Cardiac fibroblast (primary cell): ENCODE measurements around the gene SGPP1.

Experiments used
- DNase-seq, 2 donors: peaks; one replicate each; pipeline versions ENCODE4 v3.0.0 to v3.0.0-alpha.2; 2010; ENCODE audit warnings: low read depth in 2 of 2
- H3K4me3 ChIP-seq, 2 donors: replicated peaks in 1 of 2; 1 replicate in 1 of 2; 2 replicates in 1 of 2; pipeline ENCODE4 v1.5.1; 2011; ENCODE audit warnings: low read depth in 2 of 2, low read length in 2 of 2, mild to moderate bottlenecking in 2 of 2, moderate library complexity in 1 of 2
- TF ChIP-seq, protein P1 (sequence below): IDR thresholded peaks from one replicate; pipeline ENCODE4 v1.5.1; 2011; ENCODE audit warnings: low read depth, mild to moderate bottlenecking, low read length, inconsistent platforms

Gene SGPP1

DNA sequence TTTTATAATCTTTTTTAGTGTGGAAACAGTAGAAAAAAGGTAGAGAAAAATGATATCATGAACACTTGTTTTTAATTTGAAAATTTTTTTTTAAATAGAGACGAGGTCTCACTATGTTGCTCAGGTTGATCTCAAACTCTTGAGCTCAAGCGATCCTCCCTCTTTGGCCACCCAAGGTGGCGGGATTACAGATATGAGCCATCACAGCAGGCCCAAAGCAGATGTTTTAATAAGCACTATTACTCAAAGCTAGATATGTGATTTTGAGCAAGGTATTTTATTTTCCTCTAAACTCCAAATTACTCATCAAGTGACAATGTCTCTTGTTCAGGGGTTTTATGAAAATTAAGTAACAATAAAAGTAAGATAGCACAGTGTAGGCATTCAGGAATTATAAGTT is 75.5 kb downstream of the SGPP1 start:
- no peak overlapping the region for H3K4me3 ChIP-seq
- TF ChIP-seq, protein P1, sequence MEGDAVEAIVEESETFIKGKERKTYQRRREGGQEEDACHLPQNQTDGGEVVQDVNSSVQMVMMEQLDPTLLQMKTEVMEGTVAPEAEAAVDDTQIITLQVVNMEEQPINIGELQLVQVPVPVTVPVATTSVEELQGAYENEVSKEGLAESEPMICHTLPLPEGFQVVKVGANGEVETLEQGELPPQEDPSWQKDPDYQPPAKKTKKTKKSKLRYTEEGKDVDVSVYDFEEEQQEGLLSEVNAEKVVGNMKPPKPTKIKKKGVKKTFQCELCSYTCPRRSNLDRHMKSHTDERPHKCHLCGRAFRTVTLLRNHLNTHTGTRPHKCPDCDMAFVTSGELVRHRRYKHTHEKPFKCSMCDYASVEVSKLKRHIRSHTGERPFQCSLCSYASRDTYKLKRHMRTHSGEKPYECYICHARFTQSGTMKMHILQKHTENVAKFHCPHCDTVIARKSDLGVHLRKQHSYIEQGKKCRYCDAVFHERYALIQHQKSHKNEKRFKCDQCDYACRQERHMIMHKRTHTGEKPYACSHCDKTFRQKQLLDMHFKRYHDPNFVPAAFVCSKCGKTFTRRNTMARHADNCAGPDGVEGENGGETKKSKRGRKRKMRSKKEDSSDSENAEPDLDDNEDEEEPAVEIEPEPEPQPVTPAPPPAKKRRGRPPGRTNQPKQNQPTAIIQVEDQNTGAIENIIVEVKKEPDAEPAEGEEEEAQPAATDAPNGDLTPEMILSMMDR: no peak
- DNase-seq: no peak

- TF ChIP-seq, protein P1: no peak
- peak in 1 of 2 donors; percentile 81 for DNase-seq
- no peak overlapping the region for H3K4me3 ChIP-seq
Measured at GRCh38 chr14:63650256-63650952, 77.5 kb downstream of the SGPP1 start.

DNA sequence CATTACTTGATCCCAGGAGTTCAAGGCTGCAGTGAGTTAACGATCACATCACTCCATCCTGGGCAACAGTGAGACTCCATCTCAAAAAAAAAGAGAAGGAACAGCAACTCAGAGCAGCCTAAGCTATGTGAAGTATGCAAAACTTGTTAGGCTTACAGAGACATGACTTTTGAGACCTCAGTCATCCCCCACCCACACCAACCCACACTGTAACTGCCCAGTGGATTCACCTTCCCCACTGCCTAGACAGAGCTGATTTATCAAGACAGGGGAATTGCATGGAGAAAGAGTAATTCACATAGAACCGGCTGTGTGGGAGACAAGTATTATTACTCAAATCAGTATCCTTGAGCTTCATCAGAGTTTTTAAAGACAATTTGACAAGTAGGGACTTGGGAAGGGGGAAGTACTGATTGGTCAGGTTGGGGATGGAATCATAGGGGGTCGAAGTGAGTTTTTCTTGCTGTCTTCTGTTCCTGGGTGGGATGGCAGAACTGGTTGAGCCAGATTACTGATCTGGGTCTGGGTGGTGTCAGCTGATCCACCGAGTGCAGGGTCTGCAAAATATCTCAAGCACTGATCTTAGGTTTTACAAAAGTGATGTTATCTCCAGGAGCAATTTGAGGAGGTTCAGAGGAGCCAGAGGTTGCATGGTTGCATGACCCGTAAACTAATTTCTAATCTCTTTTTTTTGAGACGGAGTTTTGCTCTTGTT is 80.0 kb downstream of the SGPP1 start:
- no peak overlapping the region for H3K4me3 ChIP-seq
- no peak for DNase-seq
- TF ChIP-seq, protein P1: no peak

DNA sequence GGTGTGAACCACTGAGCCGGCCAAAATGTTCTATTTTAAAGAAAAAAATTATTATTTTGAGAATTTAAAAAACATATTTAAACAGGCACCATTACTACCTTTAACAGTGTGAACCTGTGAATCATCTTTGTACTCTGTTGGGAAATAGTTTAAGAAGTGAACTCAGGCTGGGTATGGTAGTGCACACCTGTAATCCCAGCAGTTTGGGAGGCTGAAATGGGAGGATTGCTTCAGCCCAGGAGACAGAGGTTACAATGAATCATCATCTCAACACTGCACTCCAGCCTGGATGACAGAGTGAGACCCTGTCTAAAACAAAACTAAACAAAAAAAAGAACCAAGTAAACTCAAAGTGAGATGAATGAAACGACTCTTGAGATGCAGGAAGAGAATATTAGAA is 83.1 kb downstream of the SGPP1 start:
- no peak overlapping the region for H3K4me3 ChIP-seq
- no peak for DNase-seq
- TF ChIP-seq, protein P1: no peak

DNA sequence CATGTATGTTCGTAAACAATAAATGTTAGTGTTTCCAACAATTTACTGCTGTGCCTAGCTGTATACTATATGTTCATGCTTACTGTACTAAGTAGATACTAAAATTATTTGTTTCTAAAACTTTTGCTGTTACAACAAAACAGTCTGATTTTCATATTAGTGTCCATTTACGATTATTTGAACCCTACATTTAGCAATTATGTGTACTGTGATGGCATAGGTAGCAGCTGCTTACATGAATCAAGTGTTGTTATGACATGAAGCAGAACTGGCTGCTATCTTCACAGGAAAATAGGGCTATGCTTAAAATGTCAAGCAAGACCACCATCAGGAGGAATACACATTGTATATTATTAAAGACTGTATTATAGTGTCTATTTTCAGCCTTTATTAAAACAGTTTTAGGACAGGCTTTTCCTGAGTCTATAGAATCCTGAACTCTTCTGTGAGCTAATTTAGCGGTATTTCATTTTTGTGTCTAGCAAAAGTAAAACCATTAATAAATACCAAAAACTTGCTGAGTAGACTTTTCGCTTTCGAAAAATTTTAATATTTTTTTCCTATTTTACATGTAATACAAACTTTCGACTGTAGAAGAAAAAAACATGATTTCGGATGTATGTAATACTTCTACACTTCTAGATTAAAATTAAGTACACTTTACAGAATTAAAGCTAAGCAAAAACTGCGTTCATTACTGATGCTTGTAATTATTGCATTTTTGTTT is 85.0 kb downstream of the SGPP1 start:
- DNase-seq: peak in 1 of 2 donors; percentile 5
- H3K4me3 ChIP-seq: peak overlapping the region; percentile 81
- TF ChIP-seq, protein P1: no peak

DNA sequence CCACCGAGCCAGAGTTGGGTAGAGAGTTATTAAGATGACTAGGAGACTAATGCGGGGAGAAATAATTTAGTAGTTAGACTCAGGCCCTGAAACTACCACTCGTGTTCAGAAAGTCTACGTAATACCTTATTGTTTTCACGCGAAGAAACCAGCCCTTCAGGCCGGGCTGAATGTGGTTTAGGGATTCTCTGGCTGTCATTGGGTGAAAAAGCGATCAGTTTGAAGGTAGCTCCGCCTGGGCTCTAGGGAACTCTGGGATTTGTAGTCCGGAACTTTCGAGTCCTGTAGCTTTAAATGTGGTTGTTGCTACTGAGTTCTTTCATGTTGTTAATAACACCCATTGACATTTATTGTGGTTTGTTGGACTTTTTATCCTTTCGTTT is 85.6 kb downstream of the SGPP1 start:
- peak; percentile 97 to 98 for DNase-seq
- TF ChIP-seq, protein P1: no peak

More for the DNA sequence above, 85.6 kb downstream of the SGPP1 start:
- H3K4me3 ChIP-seq: peak overlapping the region; percentile 81
